ENCODE measurements around the gene ANKRD10.

Gene ANKRD10

DNA sequence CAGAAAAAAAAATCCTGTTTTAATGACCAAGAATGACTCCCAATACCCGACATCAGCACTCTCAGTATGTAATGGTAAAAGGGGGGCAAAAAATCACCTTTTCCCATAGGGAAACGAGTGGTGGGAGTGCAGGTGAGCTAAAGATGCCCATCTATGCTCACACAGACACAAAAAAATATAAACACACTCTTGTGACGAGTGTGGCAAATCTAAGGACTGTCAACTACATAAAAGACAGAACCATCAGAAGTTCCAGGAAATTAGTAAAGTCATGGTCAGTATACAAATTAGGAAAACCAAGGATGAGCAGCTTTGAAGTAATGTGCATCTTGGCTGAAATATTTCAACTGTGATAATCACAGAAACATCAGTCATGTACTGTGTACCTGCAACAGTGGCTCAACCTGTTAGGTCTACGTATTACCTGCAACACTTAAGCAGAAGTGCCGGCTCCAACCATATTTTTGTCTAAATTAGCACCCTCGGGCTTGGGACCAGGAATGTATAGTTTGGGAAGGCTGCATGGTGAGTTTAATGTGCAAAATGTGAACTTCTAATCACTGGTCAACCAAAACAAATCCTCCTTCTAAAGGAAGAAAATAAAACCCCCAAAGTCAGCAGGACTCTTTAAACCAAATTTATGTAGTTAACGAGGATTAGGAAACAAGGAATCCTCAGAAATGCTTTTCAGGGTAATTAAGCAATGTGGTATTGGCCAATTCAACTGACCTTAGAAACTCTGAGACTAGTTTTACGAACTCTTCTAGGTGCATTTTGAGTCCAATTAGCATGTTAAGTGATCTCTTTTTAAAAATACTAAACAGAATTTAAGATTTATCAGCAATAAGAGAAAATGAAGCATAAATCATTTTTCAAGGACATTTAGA, 24.3 kb downstream of the ANKRD10 start:
- no peak for DNase-seq (ENCODE audit: low read depth)
- H3K4me3 ChIP-seq (ENCODE audit: low read depth, low read length): no peak overlapping the region

DNA sequence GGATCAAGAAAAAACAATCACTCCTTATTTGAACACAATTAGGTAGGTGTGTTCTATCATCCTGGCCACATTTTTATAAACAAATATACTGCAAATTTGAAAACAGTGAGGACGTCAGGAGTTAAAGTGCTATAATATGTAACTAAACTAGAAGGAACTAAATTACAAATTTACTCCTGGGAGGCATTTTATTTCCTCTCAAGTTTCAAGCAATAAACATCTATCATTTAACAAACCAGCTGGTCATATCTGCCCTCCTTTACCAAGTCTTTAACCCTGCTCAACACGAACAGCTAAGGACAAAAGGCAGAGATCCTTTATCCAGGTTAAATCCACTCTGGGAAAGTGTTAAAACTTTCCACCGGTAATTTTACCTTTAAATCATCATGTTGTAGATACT, 26.5 kb downstream of the ANKRD10 start:
- H3K4me3 ChIP-seq (ENCODE audit: low read depth, low read length): no peak overlapping the region
- DNase-seq (ENCODE audit: low read depth): no peak

DNA sequence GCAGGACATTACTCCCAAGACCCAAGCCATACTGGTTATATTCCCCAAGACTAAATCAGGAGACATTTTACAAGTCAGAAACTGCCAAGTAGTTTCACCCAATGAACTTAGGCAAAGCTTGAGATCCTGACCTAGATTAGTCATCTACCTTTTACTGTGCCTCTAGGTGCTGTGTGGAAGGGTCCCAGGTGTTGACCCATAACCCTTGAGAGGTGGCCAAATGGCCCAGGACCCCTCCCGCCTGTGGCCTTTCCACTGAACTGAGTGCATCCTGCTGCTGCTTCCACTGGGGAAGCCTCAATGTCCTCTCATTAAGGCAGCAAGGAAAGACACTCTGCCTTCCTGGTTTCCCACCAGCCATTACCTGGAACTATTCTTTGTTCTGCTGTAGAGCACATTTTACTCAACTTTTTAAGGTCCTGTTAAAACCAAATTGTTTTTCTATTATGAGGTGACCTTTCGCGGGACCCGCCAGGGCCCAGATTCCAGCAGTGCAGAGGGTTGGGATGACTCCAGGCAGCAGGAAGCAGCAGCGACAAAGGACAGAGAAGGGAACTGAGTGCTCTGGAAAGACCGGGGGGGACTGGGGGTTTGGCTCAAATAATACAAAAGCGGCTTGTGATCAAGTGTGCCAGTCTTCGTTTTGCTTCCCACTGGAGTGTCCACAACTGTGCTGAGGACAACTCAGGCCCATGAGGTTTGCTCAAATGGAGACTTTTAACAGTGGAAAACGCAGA, 27.1 kb downstream of the ANKRD10 start:
- no peak for DNase-seq (ENCODE audit: low read depth)
- H3K4me3 ChIP-seq (ENCODE audit: low read depth, low read length): no peak overlapping the region

DNA sequence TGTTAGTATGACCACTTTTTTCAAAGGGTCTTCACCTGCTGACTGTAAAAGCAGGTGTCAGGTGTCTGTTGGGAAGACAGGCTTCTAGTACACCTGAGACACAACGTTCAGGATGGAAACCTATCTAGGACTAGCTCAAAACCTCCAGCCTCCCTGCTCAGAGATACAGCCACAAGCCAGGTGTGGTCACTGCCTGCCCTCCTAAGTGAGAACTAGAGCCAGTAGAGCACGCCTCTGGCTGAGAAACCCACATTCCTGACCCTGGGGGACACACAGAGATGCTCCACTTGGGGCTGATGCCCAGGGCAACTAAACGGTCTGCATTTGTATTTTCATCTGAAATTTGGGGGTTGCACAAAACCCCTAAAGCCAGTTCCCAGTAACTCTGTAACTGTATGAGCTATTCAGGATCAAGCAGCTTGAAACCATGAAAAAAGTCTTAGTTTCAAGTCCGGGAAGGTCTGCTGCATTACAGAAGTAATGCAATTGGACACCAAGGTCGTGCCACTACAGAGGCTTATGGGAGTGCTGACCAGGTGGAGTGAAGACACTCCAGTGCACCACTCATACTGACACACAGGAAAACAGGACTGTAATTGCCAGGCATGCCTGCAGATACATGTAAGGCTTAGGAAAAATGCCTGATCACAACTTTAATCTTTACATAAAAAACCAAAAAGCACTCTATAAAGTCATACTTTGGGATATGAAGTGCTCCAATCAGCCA, 27.8 kb downstream of the ANKRD10 start:
- no peak for DNase-seq (ENCODE audit: low read depth)
- no peak overlapping the region for H3K4me3 ChIP-seq (ENCODE audit: low read depth, low read length)

DNA sequence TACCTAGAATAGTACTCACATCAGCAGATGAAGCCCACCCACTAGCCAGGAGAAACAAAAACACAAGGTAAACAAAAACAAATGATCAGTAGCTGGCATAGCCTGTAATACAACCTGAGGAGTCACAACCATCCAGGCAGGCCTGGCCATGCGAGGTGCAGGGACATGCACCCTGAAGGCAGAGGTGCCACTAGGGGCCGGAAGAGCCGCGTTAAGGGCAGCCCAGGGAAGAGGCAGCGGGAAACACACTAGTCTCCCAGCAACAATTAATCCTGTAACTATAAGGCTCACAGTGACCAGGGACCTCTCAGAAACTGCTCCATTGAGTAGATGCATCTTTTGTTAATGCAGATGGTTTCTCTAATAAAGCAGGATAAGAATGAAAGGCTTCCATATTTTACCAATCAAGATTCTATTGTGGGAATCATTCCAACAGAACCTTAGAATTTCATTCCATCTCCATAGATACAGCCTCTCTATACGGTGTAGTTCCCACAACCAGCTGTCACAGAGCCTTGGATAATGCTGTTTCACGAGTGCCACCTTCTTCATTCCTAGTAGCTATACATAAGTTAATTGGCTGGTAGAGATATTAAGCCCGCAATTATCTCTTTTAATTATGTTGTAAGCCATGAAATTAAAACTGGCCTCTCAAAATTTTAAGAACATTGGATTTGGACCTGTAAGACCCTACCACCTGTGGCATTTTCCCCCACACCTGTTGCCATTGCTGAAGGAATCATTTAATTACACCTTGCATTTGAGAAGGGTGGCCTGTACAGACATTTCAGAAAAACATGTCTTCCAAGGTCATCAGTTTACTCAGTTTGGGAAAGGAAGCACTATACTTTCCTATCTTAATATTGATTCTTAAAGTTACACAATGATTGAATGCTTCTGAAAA, 28.7 kb downstream of the ANKRD10 start:
- no peak for DNase-seq (ENCODE audit: low read depth)

DNA sequence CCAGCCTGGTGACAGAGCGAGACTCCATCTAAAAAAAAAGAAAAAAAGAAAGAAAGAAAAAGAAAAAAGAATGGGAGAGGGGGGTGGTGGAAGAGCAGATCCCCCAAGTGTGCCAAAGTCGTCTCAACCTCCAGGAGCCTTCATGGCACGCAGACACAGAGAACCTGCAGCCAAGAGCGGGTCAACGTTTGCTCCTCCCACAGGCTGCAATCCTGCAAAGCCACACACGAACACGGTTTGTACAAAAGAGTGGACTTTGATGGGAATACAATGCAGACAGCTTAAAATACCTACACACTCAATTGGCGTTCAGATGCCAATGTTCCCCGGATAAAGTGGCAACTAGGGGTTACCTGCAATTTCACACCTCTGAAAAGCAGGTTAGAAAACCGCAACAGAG, 29.4 kb downstream of the ANKRD10 start:
- DNase-seq (ENCODE audit: low read depth): no peak

More for the DNA sequence above, 28.7 kb downstream of the ANKRD10 start:
- H3K4me3 ChIP-seq (ENCODE audit: low read depth, low read length): no peak overlapping the region

DNA sequence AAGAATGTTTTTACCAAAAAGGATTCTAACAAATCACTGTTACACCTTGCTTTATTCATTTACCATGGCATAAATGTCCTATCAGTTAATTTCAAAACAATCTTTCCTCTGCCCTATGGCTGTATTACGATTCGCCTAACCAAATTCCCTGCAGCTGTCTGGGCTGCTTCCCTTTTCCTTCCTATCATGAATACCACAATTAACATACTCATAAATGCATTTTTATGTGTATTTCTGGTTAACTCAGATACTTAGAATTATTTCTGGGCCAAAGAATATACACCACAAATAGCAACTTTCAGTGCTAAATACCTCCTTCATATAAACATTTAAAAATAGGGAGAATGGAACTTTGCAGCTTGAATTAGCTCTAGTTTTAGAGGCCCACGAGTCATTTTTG, 30.4 kb downstream of the ANKRD10 start:
- H3K4me3 ChIP-seq (ENCODE audit: low read depth, low read length): no peak overlapping the region
- no peak for DNase-seq (ENCODE audit: low read depth)

More for the DNA sequence above, 29.4 kb downstream of the ANKRD10 start:
- no peak overlapping the region for H3K4me3 ChIP-seq (ENCODE audit: low read depth, low read length)

DNA sequence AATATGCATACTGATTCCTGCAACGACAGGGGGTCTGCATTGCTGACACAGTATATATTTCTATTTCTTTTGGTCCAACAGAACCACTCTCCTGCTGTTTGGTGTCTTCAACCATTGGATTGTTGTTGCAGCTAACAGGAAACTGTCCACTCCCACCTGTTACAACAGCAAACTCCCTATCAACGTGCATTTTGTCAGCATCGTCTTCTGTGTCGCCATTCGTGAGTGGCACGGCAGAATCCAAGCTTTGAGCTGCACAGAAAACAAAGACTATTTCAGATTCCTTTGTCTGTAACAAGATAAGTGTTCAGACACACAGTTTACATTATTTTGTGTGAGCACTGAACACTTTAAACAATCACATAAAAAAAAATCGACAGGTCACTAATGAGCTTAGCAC, 31.3 kb downstream of the ANKRD10 start:
- no peak for DNase-seq (ENCODE audit: low read depth)
- H3K4me3 ChIP-seq (ENCODE audit: low read depth, low read length): no peak overlapping the region

DNA sequence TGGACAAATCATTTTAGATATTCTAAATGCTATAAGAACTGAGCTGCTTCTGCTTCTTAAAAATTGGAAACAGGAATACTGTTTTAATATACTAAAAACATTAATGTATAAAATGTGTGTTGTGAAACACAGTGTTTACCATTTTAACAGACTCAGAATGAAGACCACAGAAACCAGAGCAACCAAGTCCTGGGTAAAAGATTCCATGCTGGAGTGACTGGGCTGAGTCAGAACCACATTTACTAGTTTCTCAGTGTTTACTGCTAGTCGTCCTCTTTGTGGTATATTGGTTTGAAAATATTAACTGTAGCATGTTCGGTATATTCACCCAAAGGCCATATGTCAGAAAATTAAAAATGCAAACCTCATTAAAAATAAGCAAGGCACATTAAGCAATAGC, 31.9 kb downstream of the ANKRD10 start:
- no peak overlapping the region for H3K4me3 ChIP-seq (ENCODE audit: low read depth, low read length)
- DNase-seq (ENCODE audit: low read depth): no peak

DNA sequence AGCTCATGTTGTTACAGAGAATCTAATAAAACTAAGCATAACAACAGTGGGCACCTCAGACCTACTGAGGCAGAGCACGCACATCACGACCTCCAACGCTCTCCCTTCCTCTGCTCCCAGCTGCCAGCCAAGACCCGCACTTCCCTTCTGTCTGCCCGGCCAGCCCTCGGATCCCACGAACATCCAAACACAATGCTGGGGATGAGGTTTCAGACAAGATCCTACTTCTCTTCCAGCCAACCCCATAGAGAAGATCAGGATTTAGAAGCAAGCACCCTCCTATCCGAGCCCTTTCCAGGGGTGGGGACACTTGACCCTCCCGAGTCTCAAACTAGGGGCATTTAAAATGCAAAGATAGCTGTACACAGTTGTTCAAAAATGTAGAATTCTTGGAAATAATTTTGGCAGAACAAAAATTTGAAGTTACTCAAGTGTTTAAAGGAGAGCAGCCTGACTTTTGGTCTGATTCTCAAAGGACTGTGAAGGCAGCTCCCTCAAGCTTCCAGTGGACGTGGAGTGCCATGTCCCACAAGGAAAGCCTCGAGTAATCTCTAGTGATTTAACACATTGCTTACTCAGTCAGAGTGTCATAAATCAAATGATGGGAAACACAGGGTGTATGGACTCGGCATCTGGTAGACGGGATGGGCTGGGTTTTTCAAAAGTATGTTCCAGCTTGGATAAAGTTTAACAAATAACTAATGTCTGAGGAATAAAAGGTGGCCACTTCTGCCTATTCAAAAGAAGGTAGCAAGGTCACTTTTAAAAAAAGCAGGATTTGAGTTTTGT, 32.8 kb downstream of the ANKRD10 start:
- no peak for DNase-seq (ENCODE audit: low read depth)
- H3K4me3 ChIP-seq (ENCODE audit: low read depth, low read length): no peak overlapping the region

DNA sequence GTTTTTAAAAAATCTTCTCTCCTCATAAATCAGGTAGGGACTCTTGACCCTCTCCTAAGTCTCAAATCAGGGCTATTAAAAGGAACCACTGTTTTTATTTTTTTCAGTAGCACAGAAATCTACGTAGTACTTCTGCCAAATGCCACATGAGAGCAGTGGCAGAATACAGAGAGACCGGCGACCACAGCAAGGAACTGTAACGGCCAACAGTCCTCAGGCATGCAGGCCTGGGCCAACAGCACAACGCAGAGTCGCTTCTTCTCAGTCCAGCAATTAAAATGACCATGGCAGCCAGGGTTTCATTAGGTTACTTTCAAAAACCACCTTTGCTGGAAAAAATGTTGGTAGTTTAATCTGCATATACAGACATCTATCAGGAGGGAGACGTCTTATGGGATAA, 34.2 kb downstream of the ANKRD10 start:
- no peak overlapping the region for H3K4me3 ChIP-seq (ENCODE audit: low read depth, low read length)
- DNase-seq (ENCODE audit: low read depth): no peak

DNA sequence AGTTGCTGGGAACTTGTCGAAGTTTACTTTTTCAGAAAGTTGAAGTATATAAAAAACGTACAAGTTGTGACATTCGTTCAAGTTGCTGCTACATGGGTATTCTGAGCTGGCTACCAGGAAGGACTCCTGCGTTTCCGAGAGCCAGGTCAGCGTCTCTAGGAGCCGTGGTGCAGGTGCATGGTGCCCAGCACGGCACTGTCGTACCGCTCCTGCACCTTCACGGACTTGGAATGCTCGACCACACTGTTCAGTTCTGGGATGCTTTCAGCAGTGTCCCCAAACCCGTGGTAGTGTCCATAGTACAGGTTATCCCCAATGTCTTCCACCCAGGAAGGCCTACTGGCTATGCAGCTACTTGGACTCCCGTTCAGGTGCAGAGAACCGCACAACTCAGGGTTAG, 35.4 kb downstream of the ANKRD10 start:
- DNase-seq (ENCODE audit: low read depth): no peak
- H3K4me3 ChIP-seq (ENCODE audit: low read depth, low read length): no peak overlapping the region

DNA sequence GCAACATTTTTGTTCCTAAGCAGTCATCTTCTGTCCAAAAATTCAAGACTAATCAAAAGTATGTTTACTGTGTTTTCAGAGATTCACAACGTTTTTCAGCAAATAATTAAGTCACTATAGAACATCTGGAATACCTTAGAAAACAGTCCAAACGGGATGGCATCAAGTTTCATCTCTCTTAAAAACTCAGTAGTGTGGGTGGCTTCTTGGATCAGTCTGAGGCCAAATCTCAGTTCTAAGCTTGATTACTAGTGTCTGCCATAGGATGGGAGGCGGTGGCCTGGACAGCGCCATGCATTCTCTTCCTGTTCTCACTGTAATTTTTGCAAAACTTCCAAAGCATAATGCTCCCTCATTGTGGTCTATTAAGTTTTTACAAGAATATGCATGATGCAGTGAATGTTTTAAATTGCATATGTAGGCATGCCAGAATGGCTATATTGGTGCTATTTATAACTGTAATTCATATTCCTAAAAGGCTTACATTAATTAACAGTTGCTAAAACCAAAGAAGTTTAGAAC, 37.1 kb downstream of the ANKRD10 start:
- no peak overlapping the region for H3K4me3 ChIP-seq (ENCODE audit: low read depth, low read length)
- no peak for DNase-seq (ENCODE audit: low read depth)

DNA sequence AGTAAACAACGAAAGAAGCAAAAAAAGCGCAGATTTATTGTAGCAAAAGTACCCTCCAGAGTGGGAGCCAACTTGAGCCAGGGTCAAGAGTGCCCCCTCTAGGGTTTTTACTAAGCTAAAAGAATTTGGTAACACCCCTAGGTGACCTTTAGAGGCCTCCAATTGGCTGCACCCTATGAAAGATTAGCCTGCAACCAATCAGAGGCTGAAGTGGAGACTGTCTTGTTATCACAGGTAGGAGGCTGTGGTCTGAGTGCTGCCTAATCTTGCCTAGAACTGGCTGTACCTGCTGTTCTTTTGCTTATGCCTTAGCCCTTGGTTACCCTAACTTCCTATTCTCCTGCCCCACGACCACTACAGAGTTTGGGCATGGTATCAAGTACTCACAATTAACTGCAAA, 38.3 kb downstream of the ANKRD10 start:
- no peak for DNase-seq (ENCODE audit: low read depth)
- no peak overlapping the region for H3K4me3 ChIP-seq (ENCODE audit: low read depth, low read length)

DNA sequence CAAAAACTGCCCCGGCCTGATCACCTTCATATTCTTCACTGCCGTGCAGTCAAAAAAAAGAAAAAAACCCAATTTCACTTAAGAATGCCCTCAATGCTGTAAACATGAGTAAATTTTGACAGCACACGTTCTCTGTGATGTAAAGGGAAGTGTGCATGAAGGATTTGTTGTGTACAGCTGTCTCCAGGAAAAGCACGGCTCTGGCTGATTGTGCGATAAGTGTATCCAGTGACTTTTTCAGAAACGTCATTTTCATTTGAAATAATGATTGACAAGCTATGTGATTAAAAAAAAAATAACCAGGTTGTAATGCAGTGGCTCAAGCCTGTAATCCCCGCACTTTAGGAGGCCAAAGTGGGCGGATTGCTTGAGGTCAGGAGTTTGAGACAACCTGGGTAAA, 39.6 kb downstream of the ANKRD10 start:
- peak overlapping the region; percentile 44 for H3K4me3 ChIP-seq (ENCODE audit: low read depth, low read length)

DNA sequence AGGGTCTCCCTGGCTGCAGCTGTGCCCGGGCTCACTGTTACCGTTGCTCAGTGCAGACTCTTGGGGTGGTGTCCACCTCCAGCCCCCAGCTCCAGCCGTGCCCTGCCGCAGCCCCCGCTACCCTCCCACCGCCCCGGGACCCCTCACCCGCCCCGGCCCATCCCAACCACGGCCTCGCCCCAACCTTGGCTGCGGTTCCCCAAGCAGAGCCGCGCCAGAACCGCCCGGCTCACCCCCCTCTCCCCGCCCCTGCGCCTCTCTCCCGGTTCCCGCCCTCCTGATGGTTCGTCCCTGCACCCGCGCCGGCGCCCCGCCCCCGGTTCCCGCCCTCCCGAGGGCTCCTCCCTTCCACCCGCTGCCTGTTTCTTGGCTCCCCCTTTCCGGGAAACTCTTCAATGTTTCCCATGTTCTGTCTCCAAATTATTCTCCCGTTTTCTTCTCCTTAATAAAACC, 40.3 kb downstream of the ANKRD10 start:
- H3K4me3 ChIP-seq (ENCODE audit: low read depth, low read length): peak overlapping the region; percentile 44
- peak; percentile 32 for DNase-seq (ENCODE audit: low read depth)

More for the DNA sequence above, 39.6 kb downstream of the ANKRD10 start:
- no peak for DNase-seq (ENCODE audit: low read depth)

DNA sequence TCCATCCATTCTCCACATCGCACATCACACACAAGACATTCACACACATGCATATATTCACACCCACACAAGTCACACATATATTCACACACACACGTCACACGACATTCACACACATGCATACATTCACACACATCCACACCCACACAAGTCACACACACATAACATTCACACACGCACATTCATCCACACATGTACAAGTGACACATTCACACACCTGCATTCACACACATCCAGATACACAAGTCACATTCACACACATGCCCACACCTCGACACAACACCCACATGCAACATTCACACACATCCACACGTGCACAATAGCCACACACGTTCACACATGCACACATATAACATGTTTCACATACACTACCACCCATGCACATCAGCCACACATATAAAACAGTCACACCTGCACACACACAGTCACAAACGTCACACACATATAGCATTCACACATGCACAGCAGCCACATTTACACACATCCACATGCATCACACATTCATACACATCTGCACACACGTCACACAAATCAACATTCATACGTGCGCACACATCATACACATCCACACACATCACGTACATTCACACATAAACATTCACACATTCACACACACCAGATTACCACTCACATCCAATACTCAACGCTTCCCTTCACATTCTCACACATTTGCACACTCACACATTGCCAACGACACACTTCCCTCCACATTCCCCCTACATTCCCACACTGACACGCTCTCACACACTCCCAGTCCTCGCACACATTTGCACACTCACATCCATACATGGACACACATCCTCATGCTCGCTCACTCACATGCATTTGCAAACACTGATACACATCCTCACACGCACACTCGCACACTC, 41.0 kb downstream of the ANKRD10 start:
- no peak for DNase-seq (ENCODE audit: low read depth)
- H3K4me3 ChIP-seq (ENCODE audit: low read depth, low read length): peak overlapping the region; percentile 44

All from skeletal muscle cell (primary cell).